Daoy (cell line): ENCODE data around the gene FHIP1B. TPM values are rescaled to one million over a fixed set of nuclear protein-coding genes. Genes with fewer than 3 reads are reported as not detected.

ENCODE experiments used
- DNase-seq: peaks from one replicate; pipeline ENCODE4 v3.0.0-alpha.2; 2015; ENCODE audit warnings: low read depth
- total RNA-seq: library from RNA; depleted of rRNA; stranded (reverse); fragments of >200 nt; shearing (Covaris generic); gene quantifications from 2 replicates; pipeline ENCODE4 v1.2.3, GENCODE V29; 2014; rRNA removed

The FHIP1B gene
- total RNA-seq, 1 experiment from 2014 or later, result 14.9 TPM

DNA sequence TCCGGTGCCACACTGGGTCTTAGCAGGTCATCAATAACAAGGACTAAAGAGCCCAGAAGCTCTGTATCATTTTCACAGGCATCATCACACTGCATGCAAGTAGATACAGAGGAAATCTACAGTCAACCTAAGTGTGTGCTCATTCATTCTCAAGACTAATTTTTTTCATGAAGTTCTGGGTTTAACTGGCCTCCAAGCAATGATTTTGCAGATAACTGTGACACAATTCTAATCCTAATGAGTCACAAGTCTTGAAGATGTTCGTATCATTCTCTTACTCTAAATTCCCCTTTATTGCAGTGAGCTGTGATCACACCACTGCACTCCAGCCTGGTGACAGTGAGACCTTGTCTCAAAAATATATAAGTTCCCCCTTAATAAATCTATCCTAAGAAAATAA, 33.0 kb downstream of the FHIP1B start:
- no peak for DNase-seq

DNA sequence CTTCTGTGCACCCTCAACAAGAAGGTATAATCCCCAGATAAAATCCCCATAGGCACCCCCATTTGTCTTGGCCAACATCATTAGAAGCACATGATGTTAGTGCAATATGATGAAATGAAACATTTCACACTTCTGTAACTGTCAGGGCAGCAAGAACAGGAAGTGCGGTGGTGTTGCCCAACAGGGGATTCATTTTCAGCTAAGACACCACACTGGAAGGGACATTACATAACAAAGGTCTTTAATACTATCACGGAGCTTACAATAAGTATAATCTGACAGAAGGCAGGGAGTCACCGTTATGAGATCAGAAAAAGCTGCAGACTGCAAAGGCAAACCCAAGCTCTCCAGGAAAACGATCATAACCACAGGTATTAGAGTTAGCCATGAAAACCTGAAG, 33.5 kb downstream of the FHIP1B start:
- no peak for DNase-seq

DNA sequence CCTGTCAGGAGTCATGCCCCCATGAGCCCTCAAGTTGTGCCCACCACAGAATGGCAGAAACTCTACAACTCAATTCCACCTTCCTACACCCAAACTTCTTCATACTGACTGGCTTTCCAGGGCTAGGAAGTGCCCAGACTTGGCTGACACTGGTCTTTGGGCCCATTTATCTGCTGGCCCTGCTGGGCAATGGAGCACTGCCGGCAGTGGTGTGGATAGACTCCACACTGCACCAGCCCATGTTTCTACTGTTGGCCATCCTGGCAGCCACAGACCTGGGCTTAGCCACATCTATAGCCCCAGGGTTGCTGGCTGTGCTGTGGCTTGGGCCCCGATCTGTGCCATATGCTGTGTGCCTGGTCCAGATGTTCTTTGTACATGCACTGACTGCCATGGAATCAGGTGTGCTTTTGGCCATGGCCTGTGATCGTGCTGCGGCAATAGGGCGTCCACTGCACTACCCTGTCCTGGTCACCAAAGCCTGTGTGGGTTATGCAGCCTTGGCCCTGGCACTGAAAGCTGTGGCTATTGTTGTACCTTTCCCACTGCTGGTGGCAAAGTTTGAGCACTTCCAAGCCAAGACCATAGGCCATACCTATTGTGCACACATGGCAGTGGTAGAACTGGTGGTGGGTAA, 35.1 kb downstream of the FHIP1B start, which contains the start of gene OR52W1:
Gene OR52W1, plus strand, starts transcription at position 51 of the 637 bp plus-strand sequence. Its CDS starts 0 bp downstream, at position 51.
- DNase-seq, result no peak

DNA sequence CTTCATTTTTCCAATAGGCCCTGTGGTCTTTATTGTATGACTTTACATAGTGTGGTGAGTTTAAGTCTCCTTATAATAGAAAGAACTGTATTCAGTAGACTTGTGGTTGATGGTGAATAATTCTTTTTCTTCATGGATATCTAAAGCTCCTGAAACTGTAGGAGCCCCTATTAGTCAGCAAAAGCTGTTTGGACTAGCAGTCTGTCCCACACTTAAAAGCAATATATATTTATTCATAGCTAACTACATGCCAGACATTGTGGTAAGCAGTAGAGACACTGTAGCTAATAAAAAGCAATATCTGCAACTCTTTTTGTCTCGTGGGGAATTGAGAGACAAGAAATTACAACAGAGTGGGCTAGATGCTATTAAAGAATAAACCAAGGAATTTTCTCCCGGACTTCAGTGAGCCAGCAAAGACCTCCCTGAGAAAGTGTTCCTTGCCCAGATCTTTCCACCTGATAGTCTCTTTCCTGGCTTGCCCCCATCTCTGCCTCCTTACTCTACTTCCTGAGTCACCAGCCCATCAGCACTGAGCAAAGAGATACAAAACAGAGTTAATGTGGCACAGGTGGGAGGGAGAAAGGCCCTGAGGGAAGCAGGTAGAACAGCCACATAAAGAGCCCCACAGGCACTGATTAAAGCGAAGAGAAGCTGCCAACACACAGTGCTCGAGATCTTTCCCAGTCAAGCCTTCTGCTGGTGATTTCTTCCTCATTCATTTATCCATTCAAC, 36.8 kb downstream of the FHIP1B start:
- no peak for DNase-seq

DNA sequence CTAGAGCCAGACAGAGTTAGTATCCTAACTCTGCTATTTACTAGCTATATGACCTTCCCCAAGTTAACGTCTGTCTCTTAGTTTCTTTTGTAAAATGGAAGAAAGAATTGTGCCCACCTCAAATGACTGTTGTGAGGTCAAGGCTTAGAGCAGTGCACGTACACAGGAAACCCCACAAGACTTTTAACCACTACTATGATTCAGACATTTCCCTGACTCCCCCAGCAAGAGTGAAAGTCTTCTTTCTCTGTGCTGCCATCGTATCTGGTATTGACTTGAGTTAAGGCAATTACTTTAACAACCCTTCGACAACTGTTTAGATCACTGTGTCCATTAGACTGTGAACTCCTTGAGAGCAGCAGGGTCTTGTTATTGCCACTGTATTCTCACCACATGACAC, 38.0 kb downstream of the FHIP1B start:
- DNase-seq, result no peak

DNA sequence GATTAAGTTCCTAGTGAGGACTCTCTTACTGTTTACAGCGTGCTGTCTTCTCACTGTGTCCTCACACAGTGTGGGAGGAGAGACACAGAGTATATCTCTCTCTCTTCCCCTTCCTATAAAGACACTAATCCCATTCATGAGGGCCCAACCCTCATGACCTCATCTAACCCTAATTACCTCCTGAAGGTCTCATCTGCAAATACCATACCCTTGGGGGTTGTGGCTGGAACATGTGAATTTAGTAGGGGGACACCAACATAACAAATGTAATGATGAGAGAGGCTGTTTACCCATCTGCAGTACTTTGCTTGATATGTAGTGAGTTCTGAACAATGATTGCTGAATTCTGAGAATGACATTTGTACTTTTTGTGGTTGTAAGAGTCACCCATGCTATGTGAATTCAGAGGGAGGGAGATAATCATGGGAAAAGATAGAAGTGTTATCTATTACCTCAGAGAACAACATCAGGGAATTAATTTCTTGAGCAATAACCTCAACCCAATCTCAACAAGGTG, 40.3 kb downstream of the FHIP1B start:
- no peak for DNase-seq

DNA sequence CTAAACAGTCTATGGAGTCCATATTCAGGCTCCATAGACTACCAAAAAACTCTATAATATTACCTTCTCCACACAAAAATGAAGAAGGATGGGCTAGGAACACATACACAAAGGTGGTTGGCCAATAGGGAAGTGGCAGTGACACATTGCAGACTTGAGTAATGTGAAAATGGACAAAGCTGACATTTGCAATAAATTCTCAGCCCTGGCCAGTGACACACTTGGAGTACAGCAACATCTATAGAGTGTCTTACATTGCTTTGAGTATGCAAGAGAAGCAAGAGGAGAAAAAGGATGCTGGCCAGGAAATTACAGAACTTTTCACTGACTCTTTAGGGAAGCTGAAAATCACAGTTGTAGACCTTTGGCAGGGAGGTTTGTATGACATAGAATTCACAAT, 42.7 kb downstream of the FHIP1B start:
- DNase-seq, result no peak

DNA sequence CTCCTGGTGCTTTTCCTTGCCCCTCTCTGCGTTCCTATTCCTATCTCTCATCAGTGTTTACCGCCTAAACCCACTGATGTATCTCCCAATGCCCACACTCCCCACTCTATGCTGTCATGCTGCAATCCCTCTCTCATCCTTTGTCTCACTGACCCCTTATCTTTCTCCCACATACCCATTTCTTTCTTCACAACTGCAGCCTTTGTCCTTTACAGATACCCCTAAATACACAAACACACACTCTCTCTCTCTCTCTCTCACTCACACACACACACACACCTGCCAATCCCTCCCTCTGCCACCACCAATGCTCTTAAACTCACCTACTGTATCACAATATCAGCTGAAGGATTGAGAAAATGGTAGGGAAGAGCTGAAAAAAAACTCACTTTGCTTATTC, 59.0 kb downstream of the FHIP1B start:
- no peak for DNase-seq

DNA sequence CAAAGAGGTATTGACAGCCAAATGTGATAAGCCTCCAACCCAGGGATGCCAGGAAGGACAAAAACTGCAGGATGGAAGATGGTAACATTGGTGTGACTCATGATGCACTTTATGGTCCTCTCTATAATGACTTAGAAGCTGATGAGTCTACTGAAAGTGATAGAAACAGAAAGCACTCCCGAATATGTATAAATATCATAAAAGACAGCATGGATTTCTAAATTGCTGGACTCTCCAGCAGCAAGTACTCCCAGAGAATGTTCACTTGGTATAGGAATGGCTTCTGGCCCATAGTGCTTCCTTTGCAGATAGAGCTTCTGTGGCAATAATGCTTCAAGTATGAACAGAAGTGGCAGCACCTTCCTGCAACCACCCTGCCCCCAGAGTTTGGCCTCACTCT, 64.2 kb downstream of the FHIP1B start, which contains the start of gene OR52B2:
Gene OR52B2, minus strand, starts transcription at position 101 of the 400 bp plus-strand sequence. Its CDS starts 0 bp downstream, at position 101.
- DNase-seq, result no peak

Other genes with a start within 250 kb of the FHIP1B start
- not detected in 2 replicates for gene OR52L1, start 247.7 kb downstream of the FHIP1B start, total RNA-seq
- not detected in 2 replicates for gene OR56A4, start 227.7 kb downstream of the FHIP1B start, total RNA-seq
- under 0.01 TPM in 1 of 2 replicates, not detected in the other for gene OR56A1, start 203.9 kb downstream of the FHIP1B start, total RNA-seq
- gene OR56B4, start 127.0 kb downstream of the FHIP1B start, total RNA-seq, result not detected in 2 replicates
- gene OR52B2, start 64.3 kb downstream of the FHIP1B start, total RNA-seq, result not detected in 2 replicates
- gene OR52W1, start 35.4 kb downstream of the FHIP1B start, total RNA-seq, result not detected in 2 replicates
- gene C11orf42, start 29.1 kb downstream of the FHIP1B start, total RNA-seq, result not detected in 2 replicates
- not detected in 2 replicates for gene CNGA4, start 4.5 kb upstream of the FHIP1B start, total RNA-seq
- not detected in 2 replicates for gene CCKBR, start 25.2 kb upstream of the FHIP1B start, total RNA-seq
- 173 and 189 TPM in 2 replicates for gene CAVIN3, start 85.9 kb upstream of the FHIP1B start, total RNA-seq
- gene SMPD1, start 155.8 kb upstream of the FHIP1B start, total RNA-seq, result 7.5 and 10.9 TPM in 2 replicates
- 6.2 and 6.7 TPM in 2 replicates for gene APBB1, start 184.5 kb upstream of the FHIP1B start, total RNA-seq
- 0.06 TPM in 1 of 2 replicates, not detected in the other for gene HPX, start 206.4 kb upstream of the FHIP1B start, total RNA-seq
- 9.4 and 16.4 TPM in 2 replicates for gene TRIM3, start 239.3 kb upstream of the FHIP1B start, total RNA-seq
- 42.5 and 58.7 TPM in 2 replicates for gene ARFIP2, start 246.7 kb upstream of the FHIP1B start, total RNA-seq
- gene TIMM10B, start 246.9 kb upstream of the FHIP1B start, total RNA-seq, result 24.7 and 43.4 TPM in 2 replicates